CD1c-positive myeloid dendritic cell (primary cell): Measurements from ENCODE around the gene C1R.

Experiments used
- DNase-seq: peaks from one replicate; pipeline ENCODE4 v3.0.0-alpha.2; 2016; ENCODE audit errors: extremely low spot score

C1R gene

DNA sequence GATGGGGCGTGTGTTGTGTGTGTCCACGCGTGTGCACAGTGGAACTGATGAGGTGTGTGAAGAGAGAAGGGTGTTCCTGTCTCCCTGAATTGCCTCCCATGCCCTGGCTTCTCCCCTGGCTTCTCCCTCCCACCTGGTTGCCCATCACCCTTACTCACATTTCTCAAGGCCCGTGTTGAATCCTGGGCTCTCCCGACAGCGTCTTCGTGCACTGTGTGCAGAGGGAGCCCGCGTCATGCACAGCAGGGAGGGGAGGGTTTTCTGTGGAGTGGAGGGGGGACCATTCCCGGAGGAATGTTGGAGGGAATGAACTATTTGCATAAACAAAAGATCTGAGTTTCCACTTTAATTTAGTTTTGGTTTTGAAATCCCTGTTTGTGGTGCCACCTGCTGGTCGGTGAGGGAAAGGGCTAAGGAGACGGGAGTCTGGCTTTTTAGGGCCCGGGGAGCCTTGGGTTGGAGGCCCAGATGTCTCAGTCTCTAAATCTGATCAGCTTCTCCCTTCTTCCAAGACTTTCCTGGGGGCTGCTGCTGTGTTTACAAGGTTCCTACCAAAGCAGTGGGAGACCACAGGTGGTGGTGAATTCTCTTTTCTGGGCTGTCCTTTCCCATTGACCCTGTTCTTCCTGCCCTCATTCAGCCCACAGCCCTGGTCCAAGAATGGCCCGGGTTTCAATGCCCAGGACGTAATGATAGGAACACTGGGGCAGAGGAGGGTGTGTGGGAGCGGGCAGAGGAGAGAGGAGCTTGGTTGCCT lies at the start of gene C1R:
TSS of gene C1R (minus strand) at position 217 of the 757 bp plus-strand sequence. CDS start at position 160, 57 bp downstream.
- DNase-seq = peak; percentile 67

DNA sequence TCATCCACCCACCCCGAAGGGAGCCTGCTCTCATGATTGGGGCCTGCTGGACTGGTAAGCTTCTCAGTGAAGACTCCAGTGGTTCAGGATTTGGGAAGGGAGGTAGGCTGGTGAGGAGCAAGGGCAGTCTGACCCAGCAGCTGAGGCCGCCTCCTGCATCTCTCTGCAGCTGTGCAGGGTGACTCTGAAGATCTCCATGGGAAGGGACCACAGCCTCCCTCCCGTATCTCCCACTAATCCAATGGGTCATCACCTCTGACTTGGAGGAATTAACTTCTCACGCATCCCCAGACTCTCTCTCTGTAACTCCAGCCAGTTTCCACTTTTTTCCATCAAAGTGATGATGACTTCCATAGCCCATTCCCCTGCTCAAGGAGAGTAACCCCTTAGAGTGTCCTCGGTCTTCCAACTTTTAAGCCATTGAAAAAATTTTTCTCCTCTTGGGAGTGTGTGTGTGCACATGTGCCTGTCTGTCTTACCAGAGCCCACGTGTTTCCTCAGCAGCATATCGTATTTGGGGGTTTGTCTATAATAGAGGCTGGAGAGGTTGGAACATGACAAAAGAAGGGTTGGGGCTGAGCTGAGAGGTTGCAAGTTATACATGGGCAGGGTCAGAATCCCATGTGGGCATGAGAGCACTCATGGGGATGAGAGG lies 49.2 kb upstream of the C1R start:
- no peak for DNase-seq

DNA sequence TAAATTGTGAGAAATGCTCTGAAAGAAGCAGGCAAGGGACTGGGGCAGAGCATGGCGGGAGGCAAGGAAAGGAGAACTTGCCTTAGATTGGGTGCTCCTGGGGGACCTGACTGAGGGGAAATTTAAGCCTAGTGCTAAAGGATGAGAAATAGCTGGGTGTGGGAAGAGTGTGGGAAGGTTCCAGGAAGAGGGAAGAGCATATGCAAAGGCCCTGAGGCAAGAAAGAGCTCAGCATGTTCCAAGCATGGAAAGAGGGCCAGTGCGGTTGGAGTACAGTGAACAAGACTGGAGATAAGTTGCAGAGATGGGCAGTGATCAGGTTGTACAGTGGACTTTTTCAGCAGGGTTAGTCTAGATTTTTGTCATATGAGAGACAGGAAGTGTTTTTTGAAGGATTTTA lies 47.0 kb upstream of the C1R start:
- no peak for DNase-seq

DNA sequence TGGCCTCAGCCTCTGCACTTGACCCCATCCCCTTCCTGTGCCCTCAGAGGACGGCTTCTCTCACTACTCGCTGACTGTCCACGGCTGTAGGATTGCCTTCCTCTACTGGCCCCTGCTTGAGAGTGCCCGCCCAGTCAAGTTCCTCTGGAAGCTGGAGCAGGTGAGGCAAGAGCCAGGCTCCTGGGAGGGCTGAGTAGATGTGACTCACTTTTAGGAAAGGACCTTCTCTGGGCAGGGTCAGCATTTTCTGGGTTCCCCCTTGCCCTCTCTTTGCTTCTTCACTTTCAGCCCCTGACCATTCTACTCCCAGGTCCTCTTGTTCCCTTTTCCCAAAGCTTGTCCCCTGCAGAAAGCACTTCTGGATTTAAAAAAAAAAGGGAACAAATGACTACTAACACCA lies 45.7 kb upstream of the C1R start:
- DNase-seq = peak; percentile 71

DNA sequence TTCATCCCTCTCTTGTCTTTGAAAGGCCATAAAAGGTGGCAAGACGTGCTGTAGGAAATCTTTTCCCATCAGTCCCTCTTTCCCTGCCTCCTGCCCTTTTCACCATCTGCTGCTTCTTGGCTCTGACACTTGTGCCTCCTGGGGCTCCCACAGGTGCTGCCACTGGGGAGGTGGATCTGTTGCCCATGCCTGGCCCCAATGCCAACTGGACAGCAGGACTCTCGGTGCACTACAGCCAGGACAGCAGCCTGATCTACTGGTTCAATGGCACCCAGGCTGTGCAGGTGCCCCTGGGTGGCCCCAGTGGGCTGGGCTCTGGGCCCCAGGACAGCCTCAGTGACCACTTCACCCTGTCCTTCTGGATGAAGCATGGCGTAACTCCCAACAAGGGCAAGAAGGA lies 44.4 kb upstream of the C1R start:
- DNase-seq = no peak

DNA sequence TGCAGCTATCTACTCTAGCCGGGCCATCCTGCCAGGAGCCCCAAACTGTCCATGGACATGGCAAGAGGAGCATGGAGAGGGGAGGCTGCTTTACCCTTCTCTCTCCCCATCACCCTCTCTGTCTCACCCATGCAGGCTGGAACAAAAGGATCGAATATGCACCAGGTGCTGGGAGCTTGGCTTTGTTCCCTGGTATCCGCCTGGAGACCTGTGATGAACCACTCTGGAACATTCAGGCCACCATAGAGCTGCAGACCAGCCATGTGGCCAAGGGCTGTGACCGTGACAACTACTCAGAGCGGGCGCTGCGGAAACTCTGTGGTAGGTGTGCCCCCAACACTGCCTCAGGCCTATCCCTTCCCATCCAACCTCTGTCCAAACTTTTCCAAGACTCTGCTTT lies 43.8 kb upstream of the C1R start:
- DNase-seq = no peak

DNA sequence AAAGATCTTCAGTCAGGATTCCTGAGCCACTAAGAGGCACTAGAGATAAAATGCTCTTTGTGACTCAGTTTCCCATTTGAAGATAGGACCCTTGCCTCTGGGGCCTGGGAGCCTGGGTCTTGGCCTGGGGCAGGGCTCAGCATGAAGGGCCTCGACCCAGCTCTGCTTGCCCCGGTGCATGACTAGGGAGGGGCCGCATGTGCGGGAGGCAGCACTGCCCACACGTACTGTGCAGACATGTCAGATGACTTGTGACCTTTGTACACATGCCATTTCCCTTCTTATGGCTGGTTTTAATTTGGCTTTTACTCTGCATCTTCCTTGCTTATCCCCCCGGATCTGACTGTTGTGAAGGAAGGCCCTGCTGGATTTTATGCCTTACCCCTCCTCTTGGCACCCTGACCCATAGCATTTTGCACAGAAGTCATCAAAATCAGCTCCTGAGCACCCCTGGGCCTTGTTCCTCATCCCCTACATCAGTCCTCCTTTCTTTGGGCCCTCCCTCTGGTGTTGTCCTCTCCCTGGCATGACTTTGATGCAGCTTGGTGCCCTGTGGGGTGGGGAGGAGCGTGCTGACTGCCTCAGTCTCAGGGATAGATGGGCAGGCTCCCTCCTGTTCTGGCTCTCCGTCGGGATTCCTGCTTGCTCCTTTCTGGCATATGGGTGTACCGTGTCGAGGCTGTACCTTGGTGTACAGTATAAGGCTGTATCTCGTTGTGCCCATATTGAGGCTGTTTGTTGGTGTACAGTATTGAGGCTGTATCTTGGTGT lies 42.3 kb upstream of the C1R start:
- no peak for DNase-seq

DNA sequence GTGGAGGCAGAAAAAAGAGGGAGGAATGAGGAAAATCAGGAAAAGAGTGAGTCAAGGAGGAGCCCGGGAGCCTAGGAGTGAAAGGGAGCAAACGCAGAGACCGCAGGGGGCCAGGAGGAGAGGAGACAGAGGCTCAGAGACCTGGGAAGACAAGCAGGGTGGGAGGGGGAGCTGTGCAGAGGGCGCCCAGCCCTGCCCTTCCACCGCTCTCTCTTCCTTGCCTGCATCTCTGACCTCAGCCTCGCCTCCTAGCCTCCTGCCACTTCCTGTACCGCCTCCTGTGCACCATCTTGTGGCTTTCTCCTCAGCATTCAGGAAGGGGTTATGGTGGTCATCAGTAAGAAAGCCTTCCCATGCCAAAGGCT lies 39.2 kb upstream of the C1R start:
- DNase-seq = no peak

DNA sequence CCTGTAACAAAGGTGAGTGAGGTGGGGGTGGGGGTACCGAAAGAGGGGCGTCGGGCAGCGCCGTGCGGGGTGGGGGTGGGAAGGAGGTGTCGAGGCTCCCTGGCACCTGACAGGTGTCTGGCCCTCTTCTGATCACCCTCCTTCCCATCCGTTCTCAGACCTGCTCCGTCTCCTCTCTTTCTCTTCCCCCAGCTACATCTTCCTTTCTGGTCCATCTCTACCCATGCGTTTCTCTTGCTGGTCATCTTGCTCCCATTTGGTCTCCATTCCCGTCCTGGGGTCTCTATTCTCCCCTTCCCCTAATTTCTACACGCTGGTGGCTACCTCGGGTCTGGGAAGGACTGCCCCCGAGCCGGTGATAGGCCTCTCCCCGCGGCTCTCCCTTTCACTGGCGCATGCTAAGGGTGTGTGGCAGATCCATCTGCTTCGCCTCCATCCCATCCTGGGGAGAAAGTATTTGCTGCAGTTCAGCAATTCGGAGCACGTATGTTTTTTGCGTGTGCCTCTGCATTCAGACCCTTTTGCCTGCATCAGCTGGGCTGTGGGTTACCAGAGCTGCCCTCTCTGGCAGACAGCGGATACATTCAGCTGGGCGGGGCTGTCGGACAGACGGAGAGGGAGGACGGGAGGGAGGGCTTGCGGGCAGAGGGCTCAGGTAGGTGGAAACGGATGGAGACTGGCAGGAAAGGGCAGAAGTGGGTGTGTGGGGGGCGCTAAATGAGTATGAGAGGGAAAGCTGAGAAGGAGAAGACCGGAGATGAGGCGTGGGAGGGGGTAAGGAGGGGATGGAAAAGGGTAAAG lies 38.7 kb upstream of the C1R start:
- no peak for DNase-seq

DNA sequence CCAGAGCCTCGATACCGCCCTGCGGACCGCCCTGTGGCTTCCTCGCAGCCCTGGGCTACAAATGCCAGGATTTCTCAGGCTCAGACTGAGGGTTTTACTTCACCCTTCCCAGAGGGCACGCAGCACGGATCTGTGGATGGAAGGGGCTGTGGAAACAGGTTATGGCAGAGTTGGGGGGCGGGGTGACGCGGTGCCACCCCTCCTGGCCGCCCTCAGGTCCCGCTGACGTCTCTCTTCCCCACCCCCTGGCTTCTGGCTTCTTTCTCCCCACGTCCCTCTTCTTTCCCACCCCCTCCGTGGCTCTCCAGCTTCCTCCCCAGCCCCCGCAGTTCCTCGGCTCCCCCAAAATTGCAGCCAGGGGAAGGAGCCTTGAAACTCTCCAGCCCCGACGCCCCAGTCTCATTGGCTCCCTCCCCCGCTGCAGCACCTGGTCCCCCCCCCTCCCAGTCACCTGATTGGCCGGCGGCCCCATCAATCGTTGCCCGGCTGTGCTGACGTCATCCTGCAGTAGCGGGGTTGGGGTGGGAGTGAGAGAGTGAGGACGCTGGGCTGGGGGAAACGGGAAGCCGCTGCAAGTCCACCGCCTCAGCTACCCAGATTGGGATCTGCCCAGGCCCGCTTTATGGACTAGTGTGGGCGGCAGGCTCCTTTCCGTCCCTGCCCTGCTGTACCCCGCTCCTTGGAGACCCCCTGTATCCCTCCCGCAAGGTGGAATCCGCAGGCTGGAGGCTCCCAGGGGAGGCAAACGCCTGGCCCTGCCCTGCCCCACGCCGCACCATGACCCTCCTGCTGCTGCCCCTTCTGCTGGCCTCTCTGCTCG lies 37.8 kb upstream of the C1R start, which contains the start of gene CLSTN3:
TSS of gene CLSTN3 (plus strand) at position 500 of the 820 bp plus-strand sequence. CDS start at position 778, 278 bp downstream.
- peak; percentile 74 for DNase-seq

DNA sequence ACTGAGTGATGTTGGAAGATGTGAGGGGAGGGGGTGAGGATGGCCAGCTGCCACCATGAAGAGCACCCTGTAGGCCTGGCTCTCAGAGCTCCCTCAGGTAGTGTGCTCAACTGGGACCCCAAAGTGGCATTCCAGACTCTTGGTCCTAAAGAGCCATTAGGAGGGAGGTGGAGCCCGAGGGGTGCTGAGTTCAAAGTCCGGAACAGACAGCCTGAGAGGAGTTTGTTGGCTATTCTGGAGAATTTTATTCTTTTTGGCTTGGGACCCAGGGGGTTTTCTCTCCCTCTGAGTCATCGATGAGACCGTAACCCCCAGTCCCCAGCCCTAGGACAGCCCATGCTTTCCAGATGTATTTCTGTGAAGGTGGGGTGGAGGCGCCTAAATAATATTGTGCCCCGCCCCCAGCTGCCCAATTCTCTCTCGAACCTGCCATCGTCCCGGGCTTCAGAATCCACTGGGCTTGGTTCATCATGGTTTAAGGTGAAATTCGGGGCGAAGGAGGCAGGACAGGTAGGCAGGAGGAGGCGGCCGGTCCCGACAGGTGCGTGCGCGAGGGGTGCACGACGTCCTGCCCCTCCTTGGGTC lies 37.1 kb upstream of the C1R start:
- no peak for DNase-seq

DNA sequence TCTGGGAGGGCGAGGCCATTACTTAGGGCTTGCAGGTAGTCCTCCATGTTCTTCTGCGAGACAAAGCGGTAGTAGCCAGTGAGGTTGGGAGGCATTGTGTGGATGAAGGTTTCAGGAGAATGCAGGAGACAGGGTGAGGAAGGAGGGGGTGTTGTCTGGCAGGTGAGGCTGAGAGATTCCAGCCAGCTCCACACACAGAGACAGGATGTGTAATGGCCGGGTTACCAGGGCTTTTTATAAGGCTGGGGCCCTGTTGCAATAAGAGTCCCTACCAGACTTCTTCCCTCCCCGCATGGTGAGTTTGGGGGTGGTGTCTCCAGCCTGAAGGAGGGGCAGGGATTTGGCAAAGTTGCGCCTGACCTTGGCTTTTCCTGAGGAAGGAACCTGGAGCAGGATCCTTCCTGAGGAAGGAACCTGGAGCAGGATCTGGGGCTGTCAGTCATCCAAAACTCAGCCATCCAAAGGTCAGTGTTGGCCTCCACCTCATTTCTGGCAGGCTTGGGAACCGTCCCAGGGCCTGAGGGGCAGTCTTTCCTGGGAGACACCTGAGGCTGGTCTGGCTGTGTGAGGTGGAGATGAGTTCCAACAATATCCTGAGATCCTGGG lies 36.5 kb upstream of the C1R start, which contains the start of gene RBP5:
TSS of gene RBP5 (minus strand) at position 209 of the 606 bp plus-strand sequence. CDS start at position 95, 114 bp downstream.
- DNase-seq = no peak

DNA sequence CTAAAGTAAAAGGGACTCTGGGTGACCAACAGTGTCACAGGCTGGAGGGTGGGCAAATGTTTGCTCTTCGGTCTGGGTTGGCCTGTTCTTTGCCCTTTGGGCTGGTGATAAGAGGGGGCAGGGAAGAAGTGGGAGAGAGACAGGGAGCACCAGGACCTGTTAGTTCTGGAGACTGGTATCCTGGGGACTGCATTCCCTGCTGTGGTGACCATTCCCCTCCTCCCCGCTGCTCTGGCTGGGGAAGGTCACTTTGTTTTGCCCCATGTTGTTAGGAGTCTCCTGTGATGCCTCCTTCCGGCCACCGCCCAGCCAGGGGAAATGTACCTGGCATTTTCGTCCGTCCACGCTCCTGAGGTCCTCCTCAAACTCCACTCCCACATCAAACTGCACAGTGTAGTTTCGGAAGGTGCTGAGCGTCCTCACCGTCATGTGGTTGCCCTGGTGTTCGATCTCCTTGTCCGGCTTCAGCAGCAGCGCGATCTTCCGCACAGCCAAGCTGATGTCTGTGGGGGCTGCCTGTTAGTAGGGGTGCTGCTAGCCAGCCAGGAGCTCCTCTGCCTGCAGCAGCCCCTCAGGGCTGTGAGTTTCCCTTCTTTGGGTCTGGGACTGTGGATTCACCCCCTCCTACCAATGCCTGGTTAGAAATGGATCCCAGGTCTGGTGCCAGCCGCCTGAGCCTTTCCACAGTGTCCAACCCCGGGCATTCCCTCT lies 35.8 kb upstream of the C1R start:
- no peak for DNase-seq

DNA sequence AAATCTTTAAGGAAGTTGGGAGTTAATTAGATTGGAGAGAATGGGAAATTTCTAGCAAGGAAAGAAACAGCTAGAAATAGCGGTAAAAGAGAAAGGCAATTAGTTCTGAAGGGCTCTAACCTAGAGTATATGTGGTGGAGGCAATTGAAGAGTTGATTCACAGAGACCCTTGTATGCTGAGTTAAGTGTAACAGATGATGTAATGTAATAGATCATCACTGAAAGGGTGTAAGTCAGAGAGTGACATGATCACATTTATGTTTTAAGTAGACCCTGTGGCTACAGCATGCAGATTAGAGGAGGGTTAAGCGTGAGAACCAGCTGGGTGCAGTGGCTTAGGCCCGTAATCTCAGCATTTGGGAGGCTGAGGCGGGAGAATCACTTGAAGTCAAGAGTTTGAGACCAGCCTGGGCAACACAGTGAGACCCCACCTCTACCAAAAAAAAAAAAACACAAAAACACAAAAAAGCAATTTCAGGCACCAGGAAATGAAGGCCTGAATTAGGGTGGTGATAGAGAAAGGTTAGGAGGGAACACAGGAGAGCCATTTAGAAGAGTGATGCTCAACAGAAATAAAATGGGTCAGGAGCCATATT lies 33.5 kb upstream of the C1R start:
- no peak for DNase-seq

DNA sequence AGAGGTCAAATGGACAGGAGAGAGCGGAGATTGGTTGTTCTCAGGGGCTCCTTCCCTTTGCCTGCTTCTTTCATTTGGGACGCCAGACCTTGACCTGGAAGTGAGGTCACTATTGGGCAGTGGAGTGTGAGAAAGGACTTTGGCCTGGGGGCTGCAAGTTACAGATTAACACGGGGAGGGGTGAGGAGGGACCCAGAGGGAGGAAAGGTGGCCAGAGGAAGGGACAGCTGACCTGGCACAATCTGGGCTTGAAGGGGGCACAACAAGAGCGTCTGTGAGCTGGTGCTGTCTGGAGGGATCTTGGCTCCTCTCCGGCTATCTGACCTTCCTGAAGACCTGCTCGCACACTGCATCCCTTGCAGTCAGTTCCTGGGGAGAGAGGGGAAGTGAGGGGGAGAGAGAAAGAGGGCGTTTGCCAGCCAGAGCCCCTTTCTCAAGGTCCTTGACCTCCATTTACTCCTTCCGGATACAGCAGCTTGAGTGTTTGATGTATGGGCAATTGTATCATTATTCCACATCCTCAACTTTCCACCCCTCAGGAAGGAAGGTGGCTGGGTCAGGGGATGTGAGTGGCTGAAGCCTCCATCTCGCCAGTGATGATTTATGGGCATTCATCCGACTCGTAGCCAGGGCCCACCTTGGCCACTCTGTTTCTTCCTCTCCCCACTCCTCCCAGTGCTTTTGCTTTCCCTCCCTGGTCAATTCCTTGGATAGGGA lies 31.7 kb upstream of the C1R start:
- no peak for DNase-seq

DNA sequence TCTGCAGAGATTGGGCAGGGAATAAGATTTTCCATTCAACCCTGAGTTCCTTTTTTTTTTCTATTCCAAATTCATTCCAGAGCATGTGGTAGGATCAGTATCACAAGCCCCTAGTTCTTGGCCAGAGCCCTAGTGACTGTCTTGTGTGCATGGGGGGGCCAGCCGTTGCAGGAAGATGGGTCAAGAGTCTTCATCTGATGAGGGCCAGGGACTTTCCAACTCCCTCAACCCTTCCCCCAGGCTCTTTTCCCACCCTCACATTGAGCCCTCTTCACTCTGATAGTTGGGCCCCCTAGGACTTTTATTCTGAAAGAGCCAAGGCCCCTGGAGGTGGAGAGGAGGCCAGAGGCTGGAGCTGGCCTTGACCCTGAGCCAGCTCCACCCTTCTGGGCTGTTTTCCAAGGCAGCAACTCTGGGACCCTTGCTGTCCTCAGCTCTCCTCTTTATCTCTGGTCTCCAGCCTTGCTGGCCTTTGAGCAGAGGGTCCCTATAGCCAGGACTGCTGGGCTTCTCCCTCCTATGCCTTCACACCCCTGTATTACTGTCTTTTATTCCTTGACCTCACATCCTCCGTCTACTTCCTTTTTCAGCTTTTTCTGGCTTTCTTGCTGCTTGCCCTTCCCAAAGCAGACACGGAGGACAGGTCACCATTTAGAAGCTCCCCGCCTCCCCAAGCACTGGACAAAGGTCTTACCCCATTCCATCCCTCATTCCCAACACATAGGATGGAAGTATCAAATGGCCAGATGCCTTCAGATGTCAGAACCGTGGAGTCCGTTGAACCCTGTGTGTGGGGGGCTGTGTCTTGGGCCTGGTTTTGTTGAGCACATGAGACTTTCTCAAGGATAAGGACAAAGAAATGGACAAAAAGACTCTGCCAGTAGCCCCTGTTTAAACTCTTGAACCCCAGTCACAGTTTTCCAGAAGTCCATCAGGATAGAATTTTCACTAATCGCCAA lies 30.8 kb upstream of the C1R start:
- no peak for DNase-seq

DNA sequence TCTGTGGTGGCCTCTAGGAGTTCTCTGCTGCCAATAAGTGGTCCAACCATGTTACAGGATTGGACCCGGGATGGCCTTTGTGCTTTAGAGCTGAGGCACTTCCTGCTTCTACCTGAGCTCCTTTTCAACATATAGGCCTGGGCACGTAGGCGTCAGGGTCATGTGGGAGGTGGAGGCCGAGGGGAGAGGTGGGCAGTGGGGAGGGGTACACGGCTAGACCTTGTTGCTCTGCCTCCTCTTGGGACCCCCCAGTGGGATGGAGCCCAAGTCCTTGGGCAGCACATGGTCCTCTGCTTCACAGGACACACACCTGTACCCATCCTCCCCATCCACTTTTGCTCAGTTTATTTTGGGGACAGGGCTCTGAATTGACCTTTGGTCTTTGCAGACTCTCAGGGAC lies 29.1 kb upstream of the C1R start:
- no peak for DNase-seq
